A204.1 (cell line): ENCODE measurements around the gene AKT1.

Experiments used
- FAIRE-seq: peaks from 2 replicates; lab custom pipeline; 2012; peaks lifted over from hg19 to GRCh38; lab: Jason Lieb, UNC

AKT1 gene

GRCh38 chr14:104799244-104800014 lies 3.9 kb upstream of the AKT1 start:
- FAIRE-seq = no peak

- FAIRE-seq = no peak
Observed at GRCh38 chr14:104798300-104799243, 3.0 kb upstream of the AKT1 start.

- no peak for FAIRE-seq
Observed at GRCh38 chr14:104797115-104798044, 1.8 kb upstream of the AKT1 start.

GRCh38 chr14:104796687-104797081 lies 1.1 kb upstream of the AKT1 start:
- FAIRE-seq = no peak

- FAIRE-seq = no peak
Observed at GRCh38 chr14:104795781-104796686, 486 bp upstream of the AKT1 start.

GRCh38 chr14:104794631-104794992 lies 936 bp downstream of the AKT1 start:
- no peak for FAIRE-seq

GRCh38 chr14:104794099-104794498 lies 1.4 kb downstream of the AKT1 start:
- FAIRE-seq = no peak

GRCh38 chr14:104793703-104793959 lies 1.9 kb downstream of the AKT1 start:
- FAIRE-seq = no peak

- no peak for FAIRE-seq
Observed at GRCh38 chr14:104792945-104793702, 2.4 kb downstream of the AKT1 start.

GRCh38 chr14:104792101-104792884 lies 3.3 kb downstream of the AKT1 start:
- no peak for FAIRE-seq

GRCh38 chr14:104791425-104791824 lies 4.1 kb downstream of the AKT1 start:
- no peak for FAIRE-seq

- no peak for FAIRE-seq
Observed at GRCh38 chr14:104789752-104790743, 5.5 kb downstream of the AKT1 start.

GRCh38 chr14:104788873-104789663 lies 6.5 kb downstream of the AKT1 start:
- FAIRE-seq = no peak

GRCh38 chr14:104788161-104788818 lies 7.3 kb downstream of the AKT1 start:
- no peak for FAIRE-seq

GRCh38 chr14:104787736-104788135 lies 7.8 kb downstream of the AKT1 start:
- FAIRE-seq = no peak

- no peak for FAIRE-seq
Observed at GRCh38 chr14:104786726-104787675, 8.5 kb downstream of the AKT1 start.
